KOPT-K1 (cell line): Measurements from ENCODE around the gene ANGPT4.

Experiments
- H3K27ac ChIP-seq: fragments of 200-600 bp; sonication (generic); 2 replicates; pipeline ENCODE4 v1.5.1; 2016; ENCODE audit warnings: antibody characterized with exemption, mild to moderate bottlenecking, low read depth, low read length; ENCODE audit not compliant: poor library complexity, severe bottlenecking
- H3K36me3 ChIP-seq: fragments of 200-600 bp; sonication (generic); 2 replicates; pipeline ENCODE4 v1.5.1; 2017; ENCODE audit warnings: antibody characterized with exemption, mild to moderate bottlenecking, low read length, moderate library complexity; ENCODE audit not compliant: insufficient read depth
- H3K9me3 ChIP-seq: fragments of 200-600 bp; sonication (generic); 2 replicates; pipeline ENCODE4 v1.5.1; 2017; ENCODE audit warnings: antibody characterized with exemption, low read length, mild to moderate bottlenecking; ENCODE audit not compliant: insufficient read depth, poor library complexity, severe bottlenecking

ANGPT4 gene

DNA sequence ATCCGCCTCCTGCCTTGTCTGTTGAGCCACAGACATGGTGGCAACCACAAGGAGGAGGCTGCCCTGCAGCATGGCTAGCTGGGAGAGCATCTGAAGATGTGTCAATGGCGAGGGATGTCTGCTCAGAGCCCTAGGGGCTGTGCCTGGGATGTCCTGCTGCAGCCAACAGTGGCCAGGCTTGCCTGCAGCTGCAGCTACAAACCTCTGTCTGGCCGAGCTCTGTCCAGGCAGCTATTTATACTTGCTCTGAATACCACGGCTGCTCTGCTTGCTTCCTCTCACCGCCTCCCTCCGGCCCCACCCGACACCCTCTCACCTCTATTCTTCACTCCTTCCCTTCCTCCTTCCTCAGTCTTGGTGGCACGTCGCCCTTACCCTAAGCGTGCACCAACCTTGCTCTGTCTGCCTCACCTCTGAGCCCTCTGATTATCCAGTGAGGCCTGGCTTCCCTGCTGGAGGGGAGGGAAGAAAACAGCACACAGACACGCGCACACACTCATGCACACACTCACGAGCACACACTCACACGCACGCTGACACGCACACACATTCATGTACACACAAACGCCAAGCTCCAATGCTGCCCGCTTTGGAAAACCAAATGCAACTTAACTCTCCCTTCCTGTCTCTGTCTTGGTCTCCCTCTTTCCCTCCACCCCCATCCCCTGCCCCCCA, at the start of gene ANGPT4:
Gene ANGPT4, minus strand, starts transcription at position 210 of the 675 bp plus-strand sequence. Its CDS starts 120 bp downstream, at position 90.
- H3K36me3 ChIP-seq, result no peaks in the 10 kb centered on the region
- H3K27ac ChIP-seq, result no peak within 1 kb of the TSS
- no peaks in the 10 kb centered on the region for H3K9me3 ChIP-seq

- Histone ChIP-seq H3K9me3 (no peaks in the 10 kb centered on the region), H3K36me3 (no peaks in the 10 kb centered on the region), H3K27ac (no peak overlapping the region)
Observed at GRCh38 chr20:963795-964194, 47.7 kb upstream of the ANGPT4 start.

DNA sequence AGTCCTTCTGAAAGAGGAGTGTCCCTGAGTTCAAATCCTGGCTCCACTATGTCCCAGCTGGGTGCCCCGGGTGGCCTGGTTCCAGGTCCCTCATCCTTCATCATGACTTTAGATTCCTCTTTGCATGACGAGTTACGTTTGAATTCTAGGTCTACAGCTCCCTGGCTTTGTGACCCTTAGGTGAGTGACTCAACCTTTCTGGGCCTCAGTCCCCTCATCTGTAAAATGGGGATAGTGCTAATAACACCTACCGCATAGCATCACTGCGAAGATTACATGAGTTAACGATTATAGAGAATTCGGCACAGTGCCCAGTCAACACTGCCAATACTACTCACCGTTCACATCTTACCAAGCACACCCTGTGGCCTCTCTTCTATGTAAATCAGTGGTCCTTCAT, 46.5 kb upstream of the ANGPT4 start:
- Histone ChIP-seq H3K9me3 (no peaks in the 10 kb centered on the region), H3K36me3 (no peaks in the 10 kb centered on the region), H3K27ac (no peak overlapping the region)

DNA sequence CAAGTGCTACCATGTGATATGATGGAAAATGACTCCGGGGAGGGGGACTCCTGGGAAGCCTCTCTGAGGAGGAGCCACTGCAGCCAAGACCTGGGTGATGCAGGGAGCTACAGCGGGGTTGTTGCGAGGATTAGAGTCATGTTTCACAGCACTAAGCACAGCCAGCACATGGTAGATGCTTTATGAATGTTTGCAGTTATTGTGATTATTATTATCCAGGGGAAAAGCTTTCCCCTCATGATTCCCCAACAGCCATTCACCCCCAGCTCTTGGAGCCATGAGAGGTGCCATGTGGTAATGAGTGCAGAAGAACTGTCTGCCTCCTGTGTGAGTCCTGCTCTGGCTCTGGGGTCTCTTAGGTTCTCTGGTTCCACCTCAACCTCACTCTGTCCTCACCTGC, 46.1 kb upstream of the ANGPT4 start:
- Histone ChIP-seq H3K27ac (no peak overlapping the region), H3K9me3 (no peaks in the 10 kb centered on the region), H3K36me3 (no peaks in the 10 kb centered on the region)

GRCh38 chr20:961768-962167, 45.6 kb upstream of the ANGPT4 start:
- no peak overlapping the region for H3K27ac ChIP-seq
- H3K36me3 ChIP-seq, result no peaks in the 10 kb centered on the region
- no peaks in the 10 kb centered on the region for H3K9me3 ChIP-seq

- Histone ChIP-seq H3K36me3 (no peaks in the 10 kb centered on the region), H3K9me3 (no peaks in the 10 kb centered on the region), H3K27ac (no peak overlapping the region)
Observed at GRCh38 chr20:959996-960615, 44.0 kb upstream of the ANGPT4 start.

GRCh38 chr20:958936-959815, 43.0 kb upstream of the ANGPT4 start:
- Histone ChIP-seq H3K9me3 (no peaks in the 10 kb centered on the region), H3K36me3 (no peaks in the 10 kb centered on the region), H3K27ac (no peak overlapping the region)

GRCh38 chr20:957544-957943, 41.4 kb upstream of the ANGPT4 start:
- H3K36me3 ChIP-seq, result no peaks in the 10 kb centered on the region
- H3K9me3 ChIP-seq, result no peaks in the 10 kb centered on the region
- no peak overlapping the region for H3K27ac ChIP-seq

GRCh38 chr20:956330-956951, 40.3 kb upstream of the ANGPT4 start:
- no peaks in the 10 kb centered on the region for H3K9me3 ChIP-seq
- no peak overlapping the region for H3K27ac ChIP-seq
- no peaks in the 10 kb centered on the region for H3K36me3 ChIP-seq

DNA sequence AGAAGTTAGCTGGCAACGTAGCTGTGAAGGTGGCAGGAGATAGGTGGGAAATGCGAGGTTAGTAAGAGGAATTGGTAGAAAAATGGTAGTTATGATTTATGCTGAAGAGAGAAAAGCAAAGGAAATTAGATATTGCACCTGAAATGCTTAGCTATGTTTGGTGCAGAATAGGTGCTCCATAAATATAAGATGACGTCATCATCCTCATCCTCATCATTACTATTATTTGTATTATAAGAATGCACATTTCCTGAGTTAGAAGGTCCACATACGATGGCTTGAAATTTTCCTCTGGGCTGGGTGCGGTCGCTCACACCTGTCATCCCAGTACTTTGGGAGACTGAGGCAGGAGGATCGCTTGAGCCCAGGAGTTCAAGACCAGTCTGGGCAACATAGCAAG, 39.5 kb upstream of the ANGPT4 start:
- no peak overlapping the region for H3K27ac ChIP-seq
- H3K36me3 ChIP-seq, result no peaks in the 10 kb centered on the region
- H3K9me3 ChIP-seq, result no peaks in the 10 kb centered on the region

- Histone ChIP-seq H3K27ac (no peak overlapping the region), H3K9me3 (no peaks in the 10 kb centered on the region), H3K36me3 (no peaks in the 10 kb centered on the region)
Observed at GRCh38 chr20:955111-955510, 39.0 kb upstream of the ANGPT4 start.

DNA sequence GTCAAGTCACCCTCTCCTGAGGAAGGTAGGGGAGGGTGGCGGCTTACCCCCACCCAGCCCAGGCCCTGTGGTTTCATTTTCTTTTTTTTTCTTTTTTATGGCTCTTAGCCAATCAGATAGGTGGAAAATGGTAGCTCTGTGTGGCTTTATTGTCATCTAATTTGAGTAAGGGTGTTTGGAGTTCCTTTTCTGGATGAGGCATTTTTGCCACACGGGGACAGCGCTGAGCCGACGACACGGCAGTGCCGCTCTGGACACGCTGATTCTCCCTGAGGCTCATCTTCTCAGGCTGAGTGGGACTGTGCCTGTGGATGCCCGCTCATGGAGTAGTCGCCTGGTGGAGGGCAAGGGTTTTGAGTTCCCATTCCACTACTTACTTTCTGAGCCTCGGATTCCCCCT, 37.6 kb upstream of the ANGPT4 start:
- peaks cover 3% of the 10 kb centered on the region for H3K9me3 ChIP-seq
- no peak overlapping the region for H3K27ac ChIP-seq
- H3K36me3 ChIP-seq, result no peaks in the 10 kb centered on the region

DNA sequence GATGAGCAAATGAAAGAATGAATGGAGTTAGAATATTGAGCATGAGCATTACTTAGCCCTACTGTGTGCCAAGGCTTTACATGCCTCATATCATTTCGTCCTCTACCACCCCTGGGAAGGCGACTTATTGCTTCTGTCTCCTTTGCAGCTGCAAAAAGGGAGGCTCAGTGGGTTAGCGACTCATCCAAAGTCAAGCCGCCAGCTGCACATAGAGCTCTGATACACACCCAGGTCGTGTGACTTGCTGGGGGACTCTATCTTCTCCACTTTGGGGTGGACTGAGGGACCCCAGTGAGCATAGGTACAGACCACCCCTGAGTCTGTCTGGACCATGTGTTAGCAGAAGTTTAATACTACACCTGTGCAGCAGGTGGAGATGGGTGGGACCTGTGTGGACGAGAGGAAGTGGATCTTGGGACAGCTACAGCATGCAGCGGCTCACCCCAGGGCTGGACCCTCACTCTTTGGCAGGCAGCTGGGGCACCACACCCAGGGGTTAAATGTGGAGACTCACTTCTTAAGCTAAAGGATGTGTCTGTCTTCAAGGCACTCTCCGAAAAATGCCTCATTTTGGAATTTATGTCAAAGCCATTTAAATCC, 36.2 kb upstream of the ANGPT4 start:
- Histone ChIP-seq H3K27ac (no peak overlapping the region), H3K36me3 (no peaks in the 10 kb centered on the region), H3K9me3 (peaks cover 11% of the 10 kb centered on the region)

- H3K27ac ChIP-seq, result no peak overlapping the region
- H3K36me3 ChIP-seq, result no peaks in the 10 kb centered on the region
- peaks cover 11% of the 10 kb centered on the region for H3K9me3 ChIP-seq
Observed at GRCh38 chr20:951384-952169, 35.4 kb upstream of the ANGPT4 start.
